Putamen (tissue), 1 donor: Measurements from ENCODE around the gene UFC1.

Experiments used
- DNase-seq: peaks from one replicate; pipeline ENCODE4 v3.0.0-alpha.2; 2016; ENCODE audit warnings: low spot score

Gene UFC1

DNA sequence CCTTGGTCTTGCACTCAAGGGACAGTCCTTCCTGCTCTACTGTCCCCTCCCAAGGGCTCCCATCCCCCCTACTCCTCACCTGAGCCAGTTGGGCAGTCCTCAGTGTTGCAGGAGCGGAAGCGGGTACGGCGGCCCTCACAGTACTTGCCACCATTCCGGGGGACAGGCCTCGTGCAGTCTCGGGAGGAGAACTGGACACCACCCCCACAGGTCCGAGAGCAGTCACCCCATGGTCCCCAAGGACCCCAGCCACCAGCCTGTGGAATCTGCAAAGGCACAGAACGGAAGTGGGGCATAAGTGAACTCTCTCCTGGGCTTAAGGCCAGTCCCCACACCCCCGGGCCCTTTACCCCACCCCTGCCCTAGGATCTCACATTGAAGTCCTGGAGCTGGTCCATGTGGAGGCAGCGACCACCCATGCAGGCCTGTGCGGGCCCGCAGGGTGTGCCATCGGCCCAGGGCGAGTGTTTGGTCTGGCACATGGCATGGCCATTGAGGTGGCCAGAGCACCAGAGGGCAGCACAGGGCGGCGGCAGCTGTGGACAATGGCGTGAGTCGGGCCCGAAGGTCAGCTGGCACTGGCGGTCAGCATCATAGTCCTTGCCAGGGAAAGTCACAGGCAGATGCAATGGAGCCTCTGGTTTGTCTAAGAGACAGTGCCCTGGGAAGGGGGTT, 39.9 kb downstream of the UFC1 start:
- DNase-seq = peak; percentile 86

- no peak for DNase-seq
Observed at GRCh38 chr1:161195171-161195570, 41.4 kb downstream of the UFC1 start.

DNA sequence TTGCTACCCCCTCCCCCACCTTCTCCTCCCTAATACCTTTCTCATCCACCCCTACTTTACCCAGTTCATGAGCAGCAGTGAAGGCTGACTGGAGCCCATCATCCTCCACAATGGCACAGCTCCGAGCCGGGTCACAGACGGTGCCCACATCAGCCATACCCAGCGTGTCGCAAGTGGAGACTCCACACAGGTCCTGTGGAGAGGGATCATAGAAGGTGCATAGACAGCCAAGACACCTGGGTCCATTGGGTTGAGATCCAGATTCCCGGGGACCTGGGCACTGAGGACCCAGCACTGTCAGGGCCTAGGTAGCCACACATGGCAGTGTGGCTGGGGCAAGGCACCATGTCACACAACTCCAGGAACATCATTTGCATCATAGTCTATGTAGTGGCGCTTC, 42.3 kb downstream of the UFC1 start:
- no peak for DNase-seq

- no peak for DNase-seq
Observed at GRCh38 chr1:161196521-161197451, 43.0 kb downstream of the UFC1 start.

DNA sequence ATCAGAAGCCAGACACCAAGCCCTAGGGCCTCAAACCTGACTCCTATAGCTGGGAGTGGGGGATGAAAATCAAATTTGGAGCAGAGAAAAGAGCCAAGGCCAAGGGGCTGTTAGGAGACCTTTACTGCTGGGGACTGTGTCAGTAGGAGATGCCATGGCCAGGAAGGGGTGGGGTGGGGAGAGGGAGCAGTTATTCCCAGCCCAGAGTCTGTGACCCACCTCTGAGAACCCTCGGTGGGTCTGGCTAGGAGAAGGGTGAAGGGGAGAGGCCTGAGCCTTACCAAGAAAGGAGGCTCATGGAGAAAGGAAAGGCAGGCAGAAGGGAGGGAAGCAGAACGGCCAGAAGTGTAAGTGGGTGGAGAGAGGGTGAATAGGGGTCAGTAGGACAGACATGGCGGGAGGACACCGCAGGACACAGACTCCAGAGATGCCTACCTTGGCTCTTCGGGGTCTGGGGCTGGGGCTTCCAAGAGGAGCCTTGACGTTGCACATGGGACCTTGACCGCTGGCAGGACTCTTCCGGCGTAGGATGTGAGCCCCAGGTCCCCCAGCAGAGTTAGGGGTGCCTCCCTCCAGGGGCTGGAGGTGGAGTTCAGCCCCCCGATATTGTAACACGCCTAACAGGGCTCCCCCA, 43.9 kb downstream of the UFC1 start:
- no peak for DNase-seq

DNA sequence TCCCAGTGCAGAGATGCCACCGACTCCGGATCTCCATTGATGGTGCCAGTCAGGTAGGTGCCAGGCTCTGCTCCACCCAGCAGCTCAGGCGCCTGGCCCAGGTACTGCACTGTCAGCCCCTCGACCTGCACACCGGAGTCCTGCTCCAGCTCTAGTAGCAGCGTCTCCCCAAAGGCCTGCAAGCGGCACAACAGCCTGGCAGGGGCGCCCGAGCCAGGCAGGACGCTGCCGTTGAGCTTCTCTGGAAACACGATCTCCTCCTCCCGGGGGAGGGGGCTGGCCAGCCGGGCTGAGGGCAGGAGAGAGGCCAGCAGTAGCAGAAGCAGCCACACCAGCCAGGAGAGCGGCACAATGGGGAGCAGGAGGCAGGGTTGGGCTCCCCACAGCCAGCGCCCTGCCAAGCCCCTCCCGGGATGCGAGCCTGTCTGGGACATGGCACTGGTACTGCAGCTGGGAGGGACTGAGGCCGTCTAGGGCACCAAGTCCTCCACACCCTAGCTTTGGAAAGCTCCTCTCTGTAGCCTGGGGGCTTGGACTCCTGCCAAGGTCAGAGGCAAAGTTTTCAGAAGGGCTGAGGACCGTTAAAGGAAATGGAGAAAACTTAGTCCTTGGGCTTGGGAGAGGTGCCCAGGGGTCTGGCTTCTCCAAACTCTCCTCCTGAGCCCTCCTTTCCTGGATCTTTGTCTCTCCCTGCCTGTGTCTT, 44.6 kb downstream of the UFC1 start:
- DNase-seq = peak; percentile 57

GRCh38 chr1:161198897-161199431, 45.2 kb downstream of the UFC1 start, which contains the start of gene ADAMTS4:
TSS of gene ADAMTS4 (minus strand) at chr1:161199054. CDS start at chr1:161198627, 427 bp downstream.
- DNase-seq = peak; percentile 95

DNA sequence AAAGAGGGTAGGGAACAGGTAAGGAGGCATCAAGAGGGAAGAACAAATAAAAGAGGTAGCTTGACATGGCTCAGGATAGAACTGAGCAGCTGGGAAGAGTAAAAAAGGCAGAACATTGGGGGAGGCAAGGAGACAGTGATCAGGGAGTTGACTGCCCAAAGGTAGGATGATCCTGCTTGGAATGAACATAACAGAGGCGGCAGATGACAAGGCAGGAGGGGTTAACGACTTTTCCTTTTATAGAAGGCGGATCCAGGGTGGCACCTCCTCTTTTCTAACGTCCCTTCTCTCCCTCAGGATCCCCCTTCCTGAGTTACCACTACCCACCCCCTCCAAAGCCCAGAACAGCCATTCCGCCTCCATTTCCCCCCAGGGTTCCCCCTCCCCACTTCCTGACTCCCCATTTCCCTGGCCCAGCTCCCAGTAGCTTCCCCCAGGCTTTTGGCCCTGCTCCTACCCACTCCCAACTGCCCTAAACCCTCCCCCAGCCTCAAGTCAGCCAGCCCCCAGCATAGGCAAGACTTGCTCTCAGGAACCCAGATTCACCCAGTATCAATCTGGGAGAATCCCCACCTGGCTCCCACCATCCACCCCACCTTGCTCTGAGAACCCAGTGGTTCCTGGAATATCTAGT, 45.8 kb downstream of the UFC1 start:
- DNase-seq = no peak

DNA sequence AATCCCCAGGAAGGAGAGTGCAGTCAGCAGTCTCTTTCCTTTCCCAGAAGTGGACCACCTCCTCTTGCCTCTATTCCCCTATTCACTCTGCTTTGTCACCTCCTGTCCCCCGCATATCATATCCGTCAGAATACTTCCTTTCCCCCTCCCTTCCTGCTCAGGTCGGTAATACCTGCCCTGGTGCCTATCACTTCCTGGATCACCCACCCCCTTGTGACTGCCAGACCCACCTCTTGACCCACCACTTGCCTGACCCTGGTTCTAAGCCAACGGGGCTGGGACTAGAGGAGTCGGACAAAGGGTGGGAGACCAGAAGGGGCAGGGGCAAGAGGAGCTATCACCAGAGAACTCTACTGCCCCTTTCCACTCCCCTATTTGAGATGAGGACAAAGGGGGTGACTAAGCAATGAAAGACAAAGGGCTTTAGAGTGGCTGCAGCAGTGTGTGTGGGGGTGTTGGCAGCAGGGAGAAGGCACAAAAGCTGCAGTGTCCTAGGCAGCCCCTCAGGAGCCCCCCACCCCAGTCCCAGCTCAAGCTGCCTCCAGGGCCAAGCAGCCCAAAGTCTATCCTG, 46.7 kb downstream of the UFC1 start:
- peak; percentile 94 for DNase-seq

GRCh38 chr1:161200992-161201835, 47.4 kb downstream of the UFC1 start:
- DNase-seq = peak; percentile 61

- DNase-seq = peak; percentile 99
Observed at GRCh38 chr1:161201836-161202712, 48.3 kb downstream of the UFC1 start, which contains the start of gene NDUFS2. TSS of gene NDUFS2 (plus strand) at chr1:161202367. CDS start at chr1:161202386, 19 bp downstream.

DNA sequence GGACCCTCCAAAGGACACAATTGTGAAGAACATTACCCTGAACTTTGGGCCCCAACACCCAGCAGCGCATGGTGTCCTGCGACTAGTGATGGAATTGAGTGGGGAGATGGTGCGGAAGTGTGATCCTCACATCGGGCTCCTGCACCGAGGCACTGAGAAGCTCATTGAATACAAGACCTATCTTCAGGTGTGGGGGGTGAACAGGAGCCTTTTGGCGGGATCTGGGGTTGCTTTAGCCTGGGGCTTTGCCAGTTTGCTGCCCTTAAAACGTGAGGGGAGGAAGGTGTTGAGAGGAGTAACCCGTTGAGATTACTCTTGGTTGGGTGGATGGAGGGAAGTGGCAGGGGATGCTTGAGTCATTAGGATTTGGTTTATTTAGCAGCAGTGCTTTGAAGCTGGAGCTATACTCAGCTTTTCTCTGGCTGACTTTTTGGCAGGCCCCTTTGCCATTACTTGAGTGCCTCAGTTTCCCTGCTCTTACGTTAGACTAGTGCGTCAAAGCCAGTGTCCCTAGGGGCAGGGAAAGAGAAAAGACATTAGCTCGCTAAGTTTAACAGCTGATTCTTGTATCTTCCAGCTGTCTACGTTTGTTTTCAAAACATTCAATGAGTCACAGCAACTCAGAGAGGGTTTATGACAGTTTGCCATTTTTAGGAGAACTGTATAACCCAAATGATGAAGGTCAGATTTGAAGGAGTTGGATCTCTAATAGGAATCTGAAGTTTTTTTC, 52.8 kb downstream of the UFC1 start:
- no peak for DNase-seq

DNA sequence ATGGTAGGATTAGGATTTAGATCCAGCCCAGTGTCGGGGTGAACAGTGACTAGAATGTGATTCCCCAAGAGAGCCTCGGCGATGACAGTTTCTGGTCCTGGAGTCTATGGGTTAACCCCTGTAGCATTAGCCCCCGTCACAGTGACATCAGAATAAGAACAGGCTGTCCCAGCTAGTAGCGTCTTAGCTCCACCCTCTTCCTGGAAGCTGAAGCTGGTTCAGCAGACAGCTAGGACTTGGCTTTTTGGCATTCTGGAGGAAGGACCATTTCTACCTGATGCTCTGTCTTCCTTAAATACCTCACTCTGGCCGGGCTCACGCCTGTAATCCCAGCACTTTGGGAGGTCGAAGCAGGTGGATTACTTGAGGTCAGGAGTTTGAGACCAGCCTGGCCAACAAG, 53.4 kb downstream of the UFC1 start:
- DNase-seq = no peak
